ACC112 (cell line): ENCODE data around the gene TM2D1.

Experiments
- H2AFZ ChIP-seq: fragments of 200-600 bp; sonication (generic); one replicate; pipeline ENCODE4 v1.6.0; 2017; ENCODE audit warnings: antibody characterized with exemption, low read length; ENCODE audit not compliant: unreplicated experiment
- H3K27ac ChIP-seq: fragments of 200-600 bp; sonication (generic); 2 replicates; pipeline ENCODE4 v1.5.1; 2014; ENCODE audit warnings: low read depth, mild to moderate bottlenecking, antibody characterized with exemption, low read length, moderate library complexity
- H3K27me3 ChIP-seq: fragments of 200-600 bp; sonication (generic); 2 replicates; pipeline ENCODE4 v1.6.1; 2014; ENCODE audit warnings: mild to moderate bottlenecking, antibody characterized with exemption, low read length, moderate library complexity, mixed read lengths; ENCODE audit not compliant: insufficient read depth
- H3K36me3 ChIP-seq: fragments of 200-600 bp; sonication (generic); 2 replicates; pipeline ENCODE4 v1.6.1; 2016; ENCODE audit warnings: mild to moderate bottlenecking, antibody characterized with exemption, low read length, moderate library complexity, mixed read lengths; ENCODE audit not compliant: insufficient read depth
- H3K4me1 ChIP-seq: fragments of 200-600 bp; sonication (generic); one replicate; pipeline ENCODE4 v1.6.1; 2016; ENCODE audit warnings: low read length, mixed read lengths; ENCODE audit not compliant: insufficient read depth, unreplicated experiment, control insufficient read depth
- H3K4me3 ChIP-seq: fragments of 200-600 bp; sonication (generic); 2 replicates; pipeline ENCODE4 v1.5.1; 2014; ENCODE audit warnings: mild to moderate bottlenecking, low read depth, low read length
- H3K79me2 ChIP-seq: fragments of 200-600 bp; sonication (generic); one replicate; pipeline ENCODE4 v1.6.0; 2016; ENCODE audit warnings: low read length; ENCODE audit not compliant: control insufficient read depth, unreplicated experiment, insufficient read depth

TM2D1 gene

DNA sequence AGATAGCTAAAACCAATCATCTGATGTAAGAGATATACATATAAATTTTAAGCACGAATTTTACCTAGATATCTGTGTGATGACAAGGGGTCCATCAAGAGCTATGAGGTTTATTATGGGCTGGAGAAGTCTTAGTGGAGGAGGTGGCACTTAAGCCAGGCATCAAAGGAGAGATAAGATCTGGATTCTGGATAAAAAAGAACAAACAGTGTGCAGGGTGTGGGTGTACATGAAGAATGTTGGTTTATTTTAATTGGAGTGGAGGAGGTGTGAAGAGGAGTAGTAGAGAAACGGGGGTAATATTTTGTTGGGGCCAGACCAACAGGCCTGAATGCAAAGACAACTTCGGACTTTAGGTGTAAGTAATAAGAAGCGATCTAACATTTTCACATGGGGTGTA lies 80.6 kb downstream of the TM2D1 start:
- H3K36me3 ChIP-seq, result no peaks in the 10 kb centered on the region
- H2AFZ ChIP-seq, result no peak overlapping the region
- no peak overlapping the region for H3K4me3 ChIP-seq
- no peaks in the 10 kb centered on the region for H3K79me2 ChIP-seq
- no peak overlapping the region for H3K27ac ChIP-seq
- H3K4me1 ChIP-seq, result no peaks in the 10 kb centered on the region
- H3K27me3 ChIP-seq, result no peaks in the 10 kb centered on the region

DNA sequence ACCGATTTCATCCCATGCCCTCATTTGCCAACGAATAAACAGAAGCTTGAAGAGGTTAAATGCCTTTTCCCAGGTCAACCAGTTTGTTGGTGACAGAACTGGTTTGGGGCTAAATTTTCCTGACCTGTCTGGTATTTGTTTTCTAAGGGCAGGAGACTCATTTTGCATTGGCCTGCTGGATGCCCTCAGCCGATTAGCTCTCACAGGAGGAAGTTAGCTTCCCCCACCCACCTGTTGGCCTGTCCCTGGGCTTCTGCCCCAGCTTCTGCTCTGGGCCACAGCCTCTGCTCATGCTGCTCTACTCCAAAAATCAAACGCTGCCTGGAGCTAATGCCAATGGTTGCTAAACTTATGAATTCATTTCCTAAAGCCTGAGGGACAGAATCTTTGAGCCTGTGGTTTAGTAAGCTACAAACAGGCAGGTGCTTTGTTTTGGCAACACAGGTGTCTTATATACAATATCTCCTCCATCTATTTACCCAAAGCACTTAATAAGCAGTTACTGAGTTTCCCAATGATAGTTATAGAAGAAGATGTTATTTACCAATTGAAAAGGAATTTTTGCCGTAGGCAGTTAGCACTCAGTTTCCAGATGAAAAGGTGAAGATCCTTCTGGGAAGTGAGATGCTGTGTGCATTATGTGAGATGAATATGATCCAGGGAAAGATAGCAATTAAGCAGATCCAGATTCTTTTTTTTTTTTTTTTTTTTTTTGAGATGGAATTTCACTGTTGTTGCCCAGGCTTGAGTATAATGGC lies 82.3 kb downstream of the TM2D1 start:
- Histone ChIP-seq H3K27me3 (no peaks in the 10 kb centered on the region), H2AFZ (no peak overlapping the region), H3K27ac (no peak overlapping the region), H3K79me2 (no peaks in the 10 kb centered on the region), H3K36me3 (no peaks in the 10 kb centered on the region), H3K4me1 (peaks cover 8% of the 10 kb centered on the region), H3K4me3 (no peak overlapping the region)

DNA sequence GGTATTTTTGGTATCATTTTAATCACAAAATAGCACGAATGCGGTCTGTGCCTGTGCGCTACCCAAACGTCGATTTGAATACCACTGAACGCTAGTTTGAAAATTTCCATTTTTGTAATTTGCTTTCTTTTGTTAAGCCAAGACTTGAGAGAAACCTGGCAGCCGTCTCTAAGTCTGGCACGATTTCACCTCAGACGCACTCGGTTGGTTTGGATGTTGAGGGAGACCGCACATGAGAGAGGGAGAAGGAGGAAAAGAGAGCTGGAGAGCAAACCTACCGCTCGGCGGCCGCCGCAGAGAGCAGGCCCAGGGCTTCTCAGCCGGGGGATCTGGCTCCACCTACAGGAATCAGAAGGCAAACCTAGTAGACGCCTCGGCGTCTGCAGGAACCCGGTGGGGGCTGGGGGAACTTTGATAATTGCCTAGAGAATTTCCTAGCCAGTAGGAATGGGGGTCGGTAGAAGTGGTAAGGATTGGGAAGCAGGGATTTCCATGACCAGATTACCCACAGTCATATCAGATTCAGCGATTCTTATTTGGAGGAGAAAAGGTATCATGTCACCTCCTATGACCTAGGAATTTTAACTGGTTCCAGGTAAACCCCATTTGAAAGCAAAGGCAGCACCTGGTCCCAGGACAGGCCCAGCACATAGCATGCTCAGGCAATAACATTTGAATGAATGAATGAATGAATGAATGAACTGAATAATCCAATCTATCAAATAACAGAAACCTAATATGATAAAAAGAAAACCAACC lies 83.2 kb downstream of the TM2D1 start:
- no peaks in the 10 kb centered on the region for H3K79me2 ChIP-seq
- H3K4me1 ChIP-seq, result peaks cover 8% of the 10 kb centered on the region
- no peaks in the 10 kb centered on the region for H3K36me3 ChIP-seq
- no peak overlapping the region for H3K27ac ChIP-seq
- H2AFZ ChIP-seq, result peak overlapping the region; percentile 54
- H3K4me3 ChIP-seq, result peak overlapping the region; percentile 47
- no peaks in the 10 kb centered on the region for H3K27me3 ChIP-seq

DNA sequence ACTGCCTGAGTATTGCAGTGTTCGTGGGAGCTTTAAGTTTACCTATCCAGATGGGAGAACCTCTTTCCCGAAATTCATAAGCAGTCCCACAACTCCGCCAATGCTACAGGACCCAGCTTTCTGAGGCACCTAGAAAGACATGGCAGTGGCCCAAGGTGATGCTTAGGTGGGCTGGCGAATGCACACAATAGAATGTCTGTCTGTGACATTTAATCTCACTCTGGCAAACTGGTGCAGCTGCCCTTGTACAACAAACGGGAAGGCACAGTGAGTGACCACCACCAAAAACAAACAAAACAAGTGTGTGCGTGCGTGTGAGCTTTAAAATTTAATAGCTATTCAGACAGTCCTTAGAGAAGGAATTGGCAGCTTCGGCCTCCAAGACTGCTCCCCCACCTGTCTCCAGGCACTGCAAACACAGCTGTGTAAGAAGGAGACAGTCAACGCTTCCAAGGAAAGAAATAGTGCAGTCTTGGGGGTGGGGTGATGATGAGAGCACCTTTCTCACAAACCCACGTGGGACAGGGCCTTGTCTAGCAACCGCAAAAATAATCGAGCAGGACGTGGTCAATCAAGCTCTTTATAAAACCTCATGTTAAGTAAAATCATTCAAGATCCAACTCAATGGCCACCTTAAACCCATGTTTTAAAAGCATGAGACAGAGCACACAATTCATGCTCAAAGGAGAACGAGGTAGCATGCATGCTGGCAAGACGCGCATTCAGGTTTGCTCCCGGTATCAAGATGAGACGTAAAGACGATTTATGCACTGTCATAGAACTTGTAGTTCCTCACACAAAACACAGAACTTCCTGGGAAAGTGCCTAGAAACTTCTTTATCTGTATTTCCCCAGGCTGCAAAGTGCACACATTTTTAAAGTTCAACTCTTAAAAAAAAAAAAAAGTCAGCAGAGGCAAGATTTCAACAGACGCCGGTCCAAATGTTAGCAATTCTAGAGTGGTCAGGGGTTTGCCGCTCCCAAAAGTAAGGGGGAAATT lies 84.1 kb downstream of the TM2D1 start:
- Histone ChIP-seq H3K27me3 (no peaks in the 10 kb centered on the region), H3K79me2 (no peaks in the 10 kb centered on the region), H3K4me3 (peak overlapping the region; percentile 47; the same call in 1 of the 2 replicates), H3K4me1 (peaks cover 8% of the 10 kb centered on the region), H3K36me3 (no peaks in the 10 kb centered on the region), H2AFZ (peak overlapping the region; percentile 54), H3K27ac (no peak overlapping the region)

DNA sequence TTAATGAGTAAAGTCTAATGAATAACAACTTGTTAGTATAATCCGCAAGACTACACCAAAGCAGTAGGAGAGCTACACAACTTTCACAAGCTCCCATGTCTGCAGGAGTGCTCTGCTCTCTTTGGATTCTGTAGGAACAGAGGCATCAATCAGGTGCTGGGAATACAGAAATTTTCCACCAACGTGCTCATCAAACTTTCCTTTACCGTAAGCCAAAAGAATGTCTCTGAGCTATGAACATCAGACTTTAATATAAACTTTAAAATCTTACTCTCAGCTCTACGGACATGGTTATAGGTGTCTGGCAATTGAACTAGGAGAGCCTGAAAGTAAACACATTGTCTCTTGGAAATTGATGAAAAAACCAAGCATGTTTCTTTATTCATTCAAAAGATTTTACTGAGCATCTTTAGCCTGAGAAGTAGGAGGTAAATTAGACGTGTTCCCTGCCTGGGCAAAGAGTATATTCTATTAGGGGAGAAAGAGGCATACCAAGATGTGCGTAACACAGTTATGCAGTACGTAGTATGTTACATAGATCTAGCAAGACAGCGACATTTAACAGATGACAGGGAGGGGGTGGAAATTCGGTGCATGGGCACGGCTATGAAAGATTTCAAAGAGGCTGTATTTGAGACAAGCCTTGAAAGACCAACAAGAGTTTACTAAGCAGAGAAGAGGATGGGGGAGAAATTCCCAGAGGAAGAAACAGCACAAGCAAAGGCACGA lies 85.2 kb downstream of the TM2D1 start:
- H3K79me2 ChIP-seq, result no peaks in the 10 kb centered on the region
- H3K4me1 ChIP-seq, result peaks cover 8% of the 10 kb centered on the region
- H2AFZ ChIP-seq, result no peak overlapping the region
- H3K4me3 ChIP-seq, result no peak overlapping the region
- H3K36me3 ChIP-seq, result no peaks in the 10 kb centered on the region
- no peaks in the 10 kb centered on the region for H3K27me3 ChIP-seq
- no peak overlapping the region for H3K27ac ChIP-seq

DNA sequence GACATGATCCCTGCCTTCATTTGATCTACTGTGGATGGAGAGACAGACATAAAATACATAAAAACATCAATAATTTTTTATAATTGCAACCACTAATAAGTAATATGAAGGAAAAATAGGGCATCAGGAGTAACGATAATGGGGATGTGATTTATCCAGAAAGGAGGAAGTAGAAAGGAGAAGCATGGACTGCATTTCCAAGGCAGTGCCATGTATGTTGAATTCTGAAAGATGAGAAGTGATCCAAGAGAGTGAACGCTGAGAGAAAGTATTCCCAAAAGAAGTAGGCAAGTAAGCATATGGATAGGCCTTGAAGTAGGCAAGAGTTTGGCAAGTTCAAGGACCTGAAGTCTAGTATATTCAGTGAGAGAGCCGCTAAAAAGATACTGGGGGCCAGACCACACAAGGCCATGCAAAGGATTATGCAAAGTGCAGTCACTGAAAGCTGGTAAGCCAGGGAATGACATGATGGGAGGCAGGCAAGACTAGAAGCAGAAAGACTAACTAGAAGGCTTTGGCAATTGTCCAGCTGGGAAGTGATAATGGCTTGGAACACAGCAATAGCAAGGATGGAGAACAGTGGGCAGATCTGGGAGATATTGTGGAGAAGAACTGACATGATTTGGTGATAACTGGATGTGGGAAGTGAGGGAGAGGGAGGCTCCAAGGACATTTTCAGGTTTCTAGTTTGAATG lies 85.9 kb downstream of the TM2D1 start:
- H3K27ac ChIP-seq, result peak overlapping the region; percentile 40
- no peak overlapping the region for H3K4me3 ChIP-seq
- H3K36me3 ChIP-seq, result no peaks in the 10 kb centered on the region
- peaks cover 8% of the 10 kb centered on the region for H3K4me1 ChIP-seq
- no peaks in the 10 kb centered on the region for H3K27me3 ChIP-seq
- H2AFZ ChIP-seq, result no peak overlapping the region
- H3K79me2 ChIP-seq, result no peaks in the 10 kb centered on the region

DNA sequence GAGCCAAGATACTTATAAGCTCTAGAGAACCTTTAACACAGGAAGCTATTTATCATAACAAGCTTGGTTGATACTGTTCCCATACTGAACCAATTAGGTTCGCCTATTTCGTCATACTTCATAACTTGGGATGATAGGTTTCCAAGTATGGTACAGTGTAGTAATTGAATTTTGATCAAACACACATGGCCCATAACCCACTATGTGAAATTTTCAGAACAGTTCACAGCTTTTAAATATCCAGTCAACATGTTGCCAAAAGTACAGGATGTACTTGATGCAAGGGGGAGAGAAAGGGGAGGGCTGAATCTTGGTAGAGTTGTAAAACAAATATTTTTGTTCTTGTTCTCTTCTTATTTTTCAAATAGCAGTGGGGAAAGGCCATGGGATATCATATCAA lies 86.6 kb downstream of the TM2D1 start:
- Histone ChIP-seq H3K4me1 (peaks cover 8% of the 10 kb centered on the region), H2AFZ (no peak overlapping the region), H3K79me2 (no peaks in the 10 kb centered on the region), H3K4me3 (no peak overlapping the region), H3K36me3 (no peaks in the 10 kb centered on the region), H3K27me3 (no peaks in the 10 kb centered on the region), H3K27ac (peak overlapping the region; percentile 45)

DNA sequence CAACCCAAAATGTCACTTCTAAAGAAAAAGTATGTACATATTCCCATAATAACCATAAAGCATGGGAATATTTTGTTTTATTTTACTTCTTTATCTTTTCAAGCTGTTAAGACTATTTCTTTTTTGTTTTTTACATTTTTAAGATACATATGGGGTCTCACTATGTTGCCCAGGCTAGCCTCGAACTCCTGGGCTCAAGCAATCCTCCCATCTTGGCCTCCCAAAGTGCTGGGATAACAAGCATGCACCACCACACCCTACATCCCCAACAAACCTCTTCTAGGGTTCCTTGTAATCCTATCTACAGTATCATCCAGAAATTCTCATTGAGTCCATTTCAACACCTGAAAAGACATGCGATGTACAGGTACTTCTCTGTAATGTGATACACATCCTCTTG lies 87.5 kb downstream of the TM2D1 start:
- Histone ChIP-seq H3K27me3 (no peaks in the 10 kb centered on the region), H3K4me1 (peaks cover 8% of the 10 kb centered on the region), H3K79me2 (no peaks in the 10 kb centered on the region), H3K27ac (no peak overlapping the region), H3K4me3 (no peak overlapping the region), H2AFZ (no peak overlapping the region), H3K36me3 (no peaks in the 10 kb centered on the region)

DNA sequence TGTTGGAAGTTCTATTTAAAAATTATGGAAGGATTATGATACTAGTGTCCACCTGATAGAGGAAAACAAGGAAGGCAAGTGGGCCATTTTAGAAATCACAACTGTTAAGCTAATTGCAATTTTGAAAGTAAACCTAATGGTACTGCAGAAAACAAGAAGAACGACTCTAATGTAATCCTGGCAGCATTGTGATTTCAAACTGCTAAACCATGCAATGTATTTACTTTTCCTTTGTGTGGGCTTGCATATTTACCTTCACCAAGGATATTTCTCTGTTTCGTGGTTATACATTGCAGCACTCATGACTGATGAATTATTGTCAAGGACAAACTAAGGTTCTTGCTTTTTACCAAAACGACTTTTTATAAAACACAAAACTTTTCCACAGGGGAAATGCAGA lies 88.1 kb downstream of the TM2D1 start:
- Histone ChIP-seq H3K36me3 (no peaks in the 10 kb centered on the region), H2AFZ (no peak overlapping the region), H3K27me3 (no peaks in the 10 kb centered on the region), H3K4me1 (peaks cover 8% of the 10 kb centered on the region), H3K4me3 (no peak overlapping the region), H3K79me2 (no peaks in the 10 kb centered on the region), H3K27ac (no peak overlapping the region)
